HG03442 (cell line): ENCODE data around the gene CSF2RB.
"Not testable (repeated sequence)": the region's sequence is repeated elsewhere in the genome, so short reads cannot be mapped to it uniquely, and the experiment has no call there.

Source experiments
- ATAC-seq: cut with Tn5 transposase; IDR thresholded peaks from one replicate; pipeline ENCODE4 v1.9.1; 2021; ENCODE audit warnings: mild to moderate bottlenecking, moderate library complexity; ENCODE audit not compliant: unreplicated experiment

CSF2RB gene

DNA sequence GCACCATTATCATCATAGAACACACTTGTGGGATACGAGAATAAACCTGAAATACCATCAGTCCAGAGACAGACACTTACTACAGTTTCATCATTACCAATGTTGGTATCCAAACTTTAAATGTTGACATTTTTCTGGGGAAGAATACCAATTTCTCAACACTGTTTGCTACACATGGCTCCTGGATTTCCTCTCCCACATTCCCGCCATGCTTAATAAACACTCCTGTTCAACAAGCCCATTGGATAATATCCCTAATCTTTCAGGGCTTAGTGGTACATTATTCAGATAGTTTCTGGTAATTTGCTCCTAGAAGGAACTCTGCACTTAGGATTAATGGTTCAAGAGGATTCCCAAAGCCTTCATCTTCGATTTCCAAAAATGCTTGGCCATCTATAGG, 48.2 kb downstream of the CSF2RB start:
- ATAC-seq: no peak

DNA sequence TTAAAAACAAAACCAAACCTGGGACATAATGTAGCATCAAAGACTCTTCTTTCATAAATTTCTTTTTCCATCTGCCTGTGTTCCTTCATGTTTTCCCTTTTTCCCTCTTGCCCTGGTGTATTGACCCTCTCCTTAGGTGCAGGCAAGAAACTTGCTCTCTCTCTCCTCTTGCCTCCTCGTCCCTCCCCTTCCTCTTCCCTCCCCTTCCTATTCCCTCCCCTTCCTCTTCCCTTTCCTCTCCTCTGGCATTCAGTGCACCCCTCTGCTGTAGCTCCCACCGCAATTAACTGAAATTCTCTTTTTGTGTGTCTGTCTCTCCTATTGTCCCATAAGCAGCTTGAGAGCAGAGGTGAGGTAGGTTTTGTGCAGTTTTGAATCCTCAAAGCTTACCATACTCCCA, 49.9 kb downstream of the CSF2RB start:
- no peak for ATAC-seq

DNA sequence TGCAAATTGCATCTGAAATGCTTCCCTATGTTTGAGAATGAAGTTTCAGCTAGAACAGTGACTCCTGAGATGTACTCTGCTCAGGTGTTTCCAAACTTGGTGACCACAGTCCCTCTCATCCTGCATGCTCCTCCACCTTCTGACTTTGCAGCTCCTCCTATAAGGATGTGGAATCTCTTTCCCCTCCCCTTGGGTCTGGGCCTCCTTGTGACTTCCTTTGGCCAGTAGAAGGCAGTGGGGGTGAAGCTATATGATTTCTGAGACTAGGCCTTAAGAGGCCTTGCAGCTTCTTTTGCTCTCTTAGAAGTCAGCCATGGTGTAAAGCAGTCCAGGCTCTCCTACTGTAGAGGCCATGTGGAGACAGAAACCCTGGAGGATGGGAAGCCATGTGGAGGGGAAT, 50.7 kb downstream of the CSF2RB start:
- ATAC-seq: no peak

DNA sequence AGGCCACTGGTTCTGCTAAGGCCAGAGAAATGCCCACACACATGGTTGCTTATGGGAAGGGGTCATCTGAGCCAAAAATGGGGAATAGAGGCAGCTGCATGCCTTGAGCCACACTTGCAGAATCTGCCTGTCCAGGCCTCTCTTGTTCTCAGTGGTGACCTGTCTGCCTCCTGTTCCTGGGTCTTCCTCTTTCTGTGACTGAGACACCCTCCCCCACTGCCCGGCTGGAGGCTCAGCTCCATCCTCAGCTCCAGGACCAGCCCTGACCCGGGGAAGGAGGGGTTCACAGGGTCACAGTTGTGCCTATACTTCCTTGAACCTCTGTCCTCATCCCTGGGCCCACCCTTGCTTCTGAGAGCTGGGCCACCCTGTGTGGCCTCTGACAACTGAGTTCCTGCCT, 52.3 kb downstream of the CSF2RB start:
- ATAC-seq: no peak

DNA sequence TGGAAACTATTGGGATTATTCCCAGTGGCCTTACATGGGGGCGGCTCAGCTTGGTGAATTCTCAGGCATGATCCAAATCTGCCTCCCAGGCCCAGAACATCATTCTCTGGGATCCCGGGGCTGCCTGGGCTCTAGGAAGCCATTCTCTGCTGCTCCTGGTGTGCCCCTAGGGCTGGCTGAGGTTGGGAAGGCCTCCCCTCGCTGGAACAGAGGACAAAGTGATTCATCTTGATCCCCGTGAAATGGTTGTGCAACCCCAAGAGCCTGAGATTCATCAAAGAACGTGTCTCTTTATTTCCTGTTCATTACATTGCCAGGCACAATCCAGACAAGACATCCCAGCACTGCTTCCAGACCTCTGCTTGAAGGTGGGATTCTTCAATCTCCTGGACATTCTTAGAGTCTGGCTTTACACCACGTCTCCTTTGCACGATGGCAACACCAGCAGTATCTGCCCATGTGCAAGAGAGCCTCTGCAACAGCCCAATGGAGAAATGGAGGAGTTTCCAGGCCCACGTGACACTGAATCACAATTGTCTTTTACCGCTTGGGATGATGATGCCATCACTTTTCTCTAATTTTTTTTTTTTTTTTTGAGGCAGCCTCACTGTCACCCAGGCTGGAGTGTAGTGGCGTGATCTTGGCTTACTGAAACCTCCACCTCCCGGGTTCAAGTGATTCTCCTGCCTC, 53.6 kb downstream of the CSF2RB start:
- no peak for ATAC-seq

DNA sequence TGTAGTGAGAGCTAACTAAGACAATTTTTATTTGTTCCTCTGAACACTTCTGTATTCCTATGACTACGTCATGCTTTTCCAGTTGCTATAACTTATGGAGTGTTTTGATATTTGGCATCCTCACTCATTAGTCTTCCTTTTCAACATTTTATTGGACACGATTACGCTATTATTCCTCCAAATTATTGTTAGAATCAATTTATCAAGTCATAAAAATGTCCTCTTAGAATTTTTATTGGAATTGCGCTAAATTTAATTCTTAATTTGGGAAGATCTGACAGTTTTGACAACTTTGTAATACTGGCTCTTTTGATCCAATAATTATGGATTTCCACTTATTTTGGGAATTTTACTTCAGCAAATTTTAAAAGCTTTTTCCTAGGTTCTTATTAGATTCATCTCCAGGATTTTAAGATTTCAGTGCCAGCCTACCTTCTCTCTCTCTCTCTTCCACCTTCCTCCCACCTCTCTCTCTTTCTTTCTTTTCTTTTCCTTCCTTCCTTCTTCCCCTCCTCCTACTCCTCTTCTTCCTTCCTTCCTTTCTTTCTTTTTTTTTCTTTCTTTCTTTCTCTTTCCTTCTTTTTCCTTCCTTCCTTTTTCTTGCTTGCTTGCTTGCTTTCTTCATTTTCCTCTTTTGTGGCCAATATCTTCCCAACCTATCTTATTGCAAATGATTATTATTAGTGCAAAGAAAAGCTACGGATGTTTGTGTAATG, 55.0 kb downstream of the CSF2RB start:
- ATAC-seq: no peak

DNA sequence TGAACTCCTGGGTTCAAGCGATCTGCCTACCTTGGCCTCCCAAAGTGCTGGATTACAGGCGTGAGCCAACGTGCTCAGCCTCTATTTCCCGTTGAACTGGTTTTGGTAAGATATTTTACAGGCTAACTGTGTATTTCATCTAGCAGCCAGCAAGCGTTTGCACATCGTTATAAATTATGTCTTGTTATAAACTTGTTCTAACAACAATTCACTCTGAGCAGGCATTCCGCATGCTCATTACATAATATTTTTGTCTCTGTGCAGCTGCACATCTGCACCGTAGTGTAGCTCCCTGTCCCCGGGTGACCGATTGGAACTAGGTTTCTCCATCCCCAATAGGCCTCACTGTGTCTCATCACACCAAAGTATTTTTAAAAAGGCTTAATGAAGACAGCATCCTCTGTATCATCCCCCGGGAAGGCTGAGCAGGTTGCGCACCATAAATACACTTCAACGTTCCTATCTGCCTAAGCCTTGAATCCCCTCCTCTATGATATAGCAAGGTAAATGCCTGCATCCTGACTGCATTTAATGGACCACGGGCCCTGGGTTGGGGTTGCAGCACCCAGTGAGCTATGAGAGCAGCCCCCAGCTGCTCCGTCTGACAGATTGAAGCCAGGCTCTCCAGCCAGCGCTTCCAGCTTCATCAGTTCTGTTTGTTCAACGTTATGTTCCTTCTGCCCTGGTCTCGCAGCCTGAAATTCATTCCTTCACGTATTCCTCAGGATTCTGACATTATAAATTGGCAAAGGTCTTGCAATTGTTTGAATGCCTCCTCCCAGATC, 58.1 kb downstream of the CSF2RB start:
- no peak for ATAC-seq

DNA sequence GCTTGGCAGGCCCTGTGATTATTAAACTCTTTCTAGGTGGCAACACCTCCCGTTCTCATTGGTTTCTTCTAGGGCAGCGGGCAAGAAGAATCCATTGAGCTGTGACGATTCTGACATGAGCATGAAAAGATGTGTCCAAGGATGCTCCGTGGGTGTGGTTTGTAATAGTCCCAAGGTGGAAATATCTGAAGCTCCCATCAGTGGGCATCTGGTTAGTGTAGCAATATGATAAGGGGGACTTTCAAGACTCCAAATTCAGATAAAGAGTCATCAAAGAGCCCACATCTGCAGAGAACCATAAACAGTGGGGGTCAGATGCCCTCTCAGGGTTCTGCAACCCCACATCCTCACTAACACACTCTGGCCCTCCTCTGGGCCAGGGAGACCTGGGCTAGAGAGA, 63.2 kb downstream of the CSF2RB start:
- ATAC-seq: no peak

DNA sequence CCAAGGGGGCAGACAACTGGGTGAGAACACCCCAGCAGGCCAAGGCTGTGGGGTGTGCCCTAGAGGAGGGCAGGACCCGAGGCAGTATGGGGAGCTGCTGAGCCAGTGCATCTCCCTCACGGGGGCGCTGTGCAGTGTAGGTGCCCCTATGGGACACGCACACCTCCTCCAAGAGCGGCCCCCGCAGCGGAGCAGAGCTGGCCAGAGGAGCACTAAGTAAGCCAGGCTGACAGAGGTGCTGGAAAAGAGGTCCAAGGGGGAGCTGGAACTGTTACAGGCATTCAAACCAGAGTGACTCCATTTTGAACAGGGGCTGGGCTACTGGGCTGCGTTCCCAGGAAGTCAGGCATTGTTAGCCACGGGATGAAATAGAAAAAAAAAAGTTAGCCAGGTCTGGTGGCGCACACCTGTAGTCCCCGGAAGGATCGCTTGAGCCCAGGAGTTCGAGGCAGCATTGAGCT, 64.0 kb downstream of the CSF2RB start:
- ATAC-seq: no peak

DNA sequence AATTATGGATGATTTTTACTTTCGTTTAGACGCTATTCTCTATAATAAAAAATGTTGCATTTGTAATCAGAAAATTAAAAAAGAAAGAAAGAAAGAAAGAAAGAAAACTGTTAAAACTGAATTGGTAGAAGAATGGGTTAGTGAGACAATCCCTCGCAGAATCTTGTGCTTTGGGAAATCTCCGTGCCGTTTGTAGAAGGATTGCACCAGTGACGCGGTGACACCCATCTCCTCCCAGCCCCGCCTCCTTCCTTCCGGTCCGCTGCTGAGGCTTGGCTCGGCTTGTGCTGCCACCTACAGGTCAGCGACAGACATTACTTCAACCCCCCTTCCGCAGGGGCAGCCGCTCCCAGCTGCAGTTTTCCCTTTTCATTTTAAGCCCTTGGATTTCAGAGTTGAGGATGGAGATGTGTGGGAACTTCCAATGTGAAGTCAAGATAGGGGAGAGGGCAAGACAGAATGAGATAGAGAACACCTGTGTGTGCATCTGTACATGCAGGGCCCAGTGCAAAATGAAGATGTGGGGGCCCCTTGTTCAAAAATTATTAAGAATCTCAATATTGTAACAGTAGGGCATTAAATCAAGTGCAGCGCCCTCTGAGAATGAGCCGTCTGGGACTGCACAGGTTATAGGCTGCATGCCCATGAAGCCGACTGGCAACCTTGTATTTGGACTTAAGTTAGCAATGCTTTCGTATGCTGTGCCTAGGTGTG, 64.7 kb downstream of the CSF2RB start:
- ATAC-seq: peak; percentile 66

DNA sequence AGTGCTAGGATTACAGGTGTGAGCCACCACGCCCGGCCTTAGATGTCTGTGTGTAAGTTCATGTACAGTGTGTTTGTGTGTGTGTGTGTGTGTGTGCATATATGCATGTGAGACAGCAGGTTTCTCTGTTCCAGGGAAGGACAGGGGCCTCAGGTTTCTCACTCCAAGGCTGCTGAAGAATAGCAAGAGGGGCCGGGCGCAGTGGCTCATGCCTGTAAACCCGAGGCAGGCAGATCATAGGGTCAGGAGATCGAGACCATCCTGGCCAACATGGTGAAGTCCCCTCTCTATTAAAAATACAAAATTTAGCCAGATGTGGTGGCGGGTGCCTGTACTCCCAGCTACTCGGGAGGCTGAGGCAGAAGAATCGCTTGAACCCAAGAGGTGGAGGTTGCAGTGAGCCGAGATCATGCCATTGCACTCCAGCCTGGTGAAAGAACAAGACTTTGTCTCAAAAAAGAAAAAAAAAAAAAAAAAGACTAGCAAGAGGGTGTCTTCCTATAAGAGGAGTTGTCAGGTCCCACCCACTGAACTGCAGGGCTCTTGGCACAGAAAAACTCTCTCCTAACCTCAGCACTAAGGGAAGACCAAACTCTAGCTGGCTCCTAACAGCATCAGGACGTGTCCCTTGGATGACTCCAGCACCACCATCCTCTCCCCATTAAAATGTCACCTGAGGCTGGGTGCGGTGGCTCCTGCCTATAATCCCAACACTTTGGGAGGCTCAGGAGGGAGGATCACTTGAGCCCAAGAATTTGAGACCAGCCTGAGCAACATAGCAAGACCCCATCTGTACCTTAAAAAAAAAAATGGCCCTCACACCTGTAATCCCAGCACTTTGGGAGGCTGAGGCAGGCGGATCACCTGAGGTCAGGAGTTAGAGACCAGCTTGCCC, 65.8 kb downstream of the CSF2RB start:
- ATAC-seq: no peak

DNA sequence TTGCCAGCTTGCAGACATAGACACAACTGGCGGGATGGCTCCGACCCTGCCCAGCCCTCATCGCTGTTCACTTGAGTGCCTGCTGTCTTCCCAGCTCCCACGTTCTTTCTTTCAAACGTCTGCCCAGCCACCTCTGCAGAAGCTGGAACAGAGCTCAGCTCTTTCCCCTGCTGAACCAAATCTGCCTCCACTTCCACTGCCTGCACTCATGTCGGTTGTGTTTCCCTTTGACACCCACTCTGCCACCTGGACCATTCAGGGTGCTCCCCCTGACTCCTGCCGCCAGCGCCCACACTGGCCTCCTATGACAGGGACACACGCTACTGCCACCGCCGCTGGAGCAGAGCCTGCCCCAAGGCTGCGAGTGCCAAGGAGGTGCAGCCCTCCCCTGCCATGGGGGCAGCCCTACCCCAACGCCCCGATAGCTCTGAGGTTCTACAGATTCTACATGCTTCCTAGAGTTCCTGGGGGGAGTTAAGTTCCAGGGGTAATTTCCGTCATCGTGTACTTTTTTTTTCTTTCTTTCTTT, 67.9 kb downstream of the CSF2RB start:
- ATAC-seq: no peak

DNA sequence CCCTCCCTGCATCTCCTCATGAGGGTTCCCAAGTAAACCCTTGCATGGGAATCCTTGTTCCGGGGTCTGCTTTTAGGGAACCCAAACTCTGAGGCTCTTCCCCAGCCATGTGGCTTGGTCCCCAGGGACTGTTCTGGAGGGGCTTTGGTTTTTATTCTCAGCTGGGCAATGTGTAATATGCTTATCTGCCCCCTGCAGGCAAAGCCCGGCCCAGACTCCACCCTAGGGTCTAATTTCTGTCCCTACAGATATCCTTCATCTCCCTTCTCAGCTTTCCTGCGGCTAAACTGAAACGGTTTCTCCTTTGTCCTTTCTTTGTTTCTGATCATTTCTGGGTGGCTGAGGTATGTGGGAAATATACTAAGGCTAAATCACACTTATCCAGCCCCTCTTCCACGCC, 68.7 kb downstream of the CSF2RB start:
- no peak for ATAC-seq

DNA sequence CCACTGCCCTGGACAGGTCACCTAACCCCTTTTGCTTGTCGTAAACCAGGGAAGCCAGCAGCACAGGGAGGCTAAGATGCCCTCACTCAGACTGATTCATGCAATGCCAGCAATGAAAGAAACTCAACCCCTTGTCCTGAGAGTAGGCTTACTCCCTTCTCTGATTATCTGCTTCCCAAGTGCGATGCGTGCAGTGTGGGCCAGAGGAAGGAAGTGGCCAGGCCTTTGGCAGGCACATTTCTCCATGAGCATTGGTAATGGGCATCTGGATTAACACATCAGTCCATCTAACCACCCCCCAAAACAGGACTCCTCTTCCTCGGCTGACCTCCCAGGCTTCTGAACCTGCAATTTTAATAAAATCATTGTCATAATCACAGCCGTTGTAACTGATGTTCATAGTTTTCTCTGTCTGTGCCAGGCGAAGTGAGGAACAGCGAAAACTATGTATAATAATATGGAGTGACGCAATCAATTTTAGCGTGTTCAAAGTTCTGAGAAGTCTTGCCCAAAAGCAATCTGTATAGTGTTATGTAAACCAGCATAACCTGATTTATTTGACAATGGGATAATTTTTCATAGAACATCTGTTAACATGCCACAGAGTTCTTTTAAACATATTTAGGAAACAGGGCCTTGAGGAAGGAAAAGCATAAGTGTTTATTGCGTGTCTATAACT, 71.9 kb downstream of the CSF2RB start:
- ATAC-seq: no peak

DNA sequence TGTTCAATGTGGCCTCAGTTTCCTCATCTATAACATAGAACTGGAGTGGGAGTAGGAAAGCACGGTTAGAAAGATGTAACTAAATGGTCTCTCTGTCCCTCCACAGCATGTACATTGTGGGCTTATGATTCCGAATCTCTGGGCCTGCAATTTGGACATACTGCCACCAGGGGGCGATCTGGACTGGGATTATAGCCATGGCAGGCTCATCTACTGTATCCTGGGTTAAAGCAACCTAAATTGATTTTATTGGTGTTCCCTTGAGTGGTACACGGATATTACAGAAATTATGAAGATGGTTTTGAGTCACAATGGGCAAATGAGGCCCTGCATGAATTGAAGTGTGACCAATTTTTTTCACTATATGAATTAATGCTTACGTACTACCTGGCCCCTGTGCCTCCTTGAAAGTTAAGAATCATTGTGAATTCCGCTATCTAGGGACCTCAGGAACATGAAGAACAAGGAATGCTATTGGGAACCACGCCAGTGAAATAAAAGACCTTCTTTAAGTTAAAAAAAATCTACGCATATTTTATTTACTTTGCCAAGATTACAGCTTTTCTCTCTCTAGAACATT, 72.9 kb downstream of the CSF2RB start:
- no peak for ATAC-seq

DNA sequence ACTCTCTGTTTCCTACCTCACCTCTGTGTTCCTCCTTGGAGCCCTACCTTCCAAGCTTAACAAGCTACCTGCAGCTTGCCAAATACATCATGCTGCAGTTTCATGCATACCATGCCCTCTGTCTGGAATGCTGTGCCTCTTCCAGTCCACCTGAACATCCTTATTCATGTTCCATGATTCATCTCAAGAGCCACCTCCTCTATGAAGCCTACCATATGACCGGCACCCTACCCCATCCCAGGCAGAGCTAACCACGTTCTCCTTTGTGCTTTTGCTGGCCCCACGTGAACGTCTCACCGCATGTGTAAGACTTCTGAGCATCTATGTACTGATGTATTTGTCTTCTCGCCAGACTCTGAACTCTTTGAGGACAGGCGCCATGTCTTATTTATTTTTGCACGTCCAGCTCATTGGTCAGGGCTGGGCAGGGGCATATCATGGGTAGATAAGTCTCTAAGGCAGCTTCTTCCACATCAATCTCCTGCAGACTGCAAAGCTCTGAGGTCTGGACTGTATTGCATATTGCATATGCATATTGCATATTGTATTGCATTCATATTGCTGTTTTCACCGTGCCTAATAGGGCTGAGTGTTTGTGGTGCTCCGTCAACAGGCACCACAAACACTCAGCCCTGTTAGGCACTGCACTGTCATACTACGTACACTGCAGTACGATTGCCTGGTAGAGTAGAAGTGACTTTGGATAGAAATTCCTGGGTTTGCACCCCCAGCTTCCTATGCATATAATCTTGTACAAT, 74.8 kb downstream of the CSF2RB start:
- no peak for ATAC-seq

DNA sequence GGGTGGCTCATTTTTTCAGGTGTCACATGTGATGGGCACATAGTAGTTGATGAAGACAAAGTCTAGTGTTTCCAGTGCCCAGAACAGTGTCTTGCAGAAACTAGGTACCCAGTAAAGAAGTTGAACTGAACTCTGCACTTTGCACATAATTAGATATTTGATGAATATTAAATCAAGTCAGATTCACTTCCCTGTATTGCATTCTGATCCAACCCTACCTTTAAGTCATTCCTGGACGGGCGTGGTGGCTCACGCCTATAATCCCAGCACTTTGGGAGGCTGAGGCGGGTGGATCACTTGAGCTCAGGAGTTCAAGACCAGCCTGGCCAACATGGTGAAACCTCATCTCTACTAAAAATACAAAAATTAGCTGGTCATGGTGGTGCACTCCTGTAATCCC, 75.6 kb downstream of the CSF2RB start:
- ATAC-seq: not testable (repeated sequence)
